H4 (cell line): ENCODE data around the gene SMYD3. TPM values are rescaled to one million over a fixed set of nuclear protein-coding genes. Genes with fewer than 3 reads are reported as not detected.

ENCODE experiments used
- DNase-seq: peaks from one replicate; pipeline ENCODE4 v3.0.0-alpha.2; 2015; ENCODE audit warnings: low spot score
- total RNA-seq: library from RNA; depleted of rRNA; stranded (reverse); fragments of >200 nt; shearing (Covaris generic); gene quantifications from 2 replicates; pipeline ENCODE4 v1.2.3, GENCODE V29; 2014

The SMYD3 gene
- total RNA-seq, 1 experiment from 2014 or later, result 47.4 TPM

- no peak for DNase-seq
These were observed 598.5 kb downstream of the SMYD3 start for GRCh38 chr1:245908543-245908942.

- no peak for DNase-seq
These were observed 600.9 kb downstream of the SMYD3 start for GRCh38 chr1:245906207-245906606.

DNA sequence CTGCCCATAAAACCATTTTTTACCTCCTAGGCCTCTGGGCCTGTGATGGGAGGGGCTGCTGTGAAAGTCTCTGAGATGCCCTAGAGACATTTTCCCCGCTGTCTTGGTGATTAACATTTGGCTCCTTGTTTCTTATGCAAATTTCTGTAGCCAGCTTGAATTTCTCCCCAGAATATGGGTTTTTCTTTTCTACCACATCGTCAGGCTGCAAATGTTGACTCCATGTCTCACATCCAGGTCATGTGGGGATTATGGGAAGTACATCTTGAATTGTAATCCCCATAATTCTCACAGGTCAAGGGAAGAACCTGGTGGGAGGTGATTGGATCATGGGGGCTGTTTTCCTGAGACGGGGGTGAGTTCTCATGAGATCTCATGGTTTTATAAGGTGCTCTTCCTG is 603.2 kb downstream of the SMYD3 start:
- DNase-seq, result no peak

DNA sequence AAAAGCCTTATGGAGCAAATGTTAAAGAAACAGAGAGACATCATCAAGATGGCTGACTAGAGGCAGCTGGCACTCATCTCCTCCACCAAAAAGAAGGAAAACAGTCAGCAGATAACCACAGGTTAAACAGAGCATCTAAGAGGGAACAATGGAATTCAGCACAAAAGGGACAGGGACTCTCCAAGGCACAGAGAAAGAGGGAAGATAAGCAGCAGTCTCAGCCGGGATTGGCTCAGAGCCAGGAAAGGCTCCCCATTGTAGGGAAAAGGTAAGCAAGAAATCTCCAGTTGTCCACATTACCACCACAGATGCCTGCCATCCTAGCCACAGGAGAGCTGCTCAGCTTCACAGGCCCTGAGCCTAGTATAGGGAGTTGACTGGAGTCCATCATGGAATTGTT is 605.5 kb downstream of the SMYD3 start:
- DNase-seq, result no peak

GRCh38 chr1:245901037-245901436 is 606.0 kb downstream of the SMYD3 start:
- DNase-seq, result no peak

- DNase-seq, result no peak
These were observed 608.5 kb downstream of the SMYD3 start for GRCh38 chr1:245898581-245898980.

DNA sequence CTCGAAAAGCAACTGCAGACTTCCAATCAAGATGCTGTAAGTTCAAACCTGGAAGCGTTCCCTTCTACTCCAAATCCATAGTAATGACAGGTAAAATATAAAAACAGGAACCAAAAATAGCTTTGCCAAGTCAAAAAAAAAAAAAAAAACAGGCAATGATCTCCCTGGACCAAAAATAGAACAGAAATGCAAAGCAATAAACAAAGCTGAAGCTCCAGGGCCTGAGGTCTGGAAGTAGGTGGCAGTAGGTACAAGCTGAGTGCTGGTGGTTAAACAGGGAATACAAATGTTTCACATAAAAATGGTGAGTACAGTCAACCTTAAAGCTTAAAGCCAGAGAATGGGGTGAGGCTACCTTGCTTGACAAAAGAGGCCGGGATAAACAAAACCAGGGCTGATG is 610.8 kb downstream of the SMYD3 start:
- peak; percentile 39 for DNase-seq

- DNase-seq, result no peak
These were observed 611.6 kb downstream of the SMYD3 start for GRCh38 chr1:245895455-245895959.

GRCh38 chr1:245894843-245895242 is 612.2 kb downstream of the SMYD3 start:
- peak; percentile 65 for DNase-seq

DNA sequence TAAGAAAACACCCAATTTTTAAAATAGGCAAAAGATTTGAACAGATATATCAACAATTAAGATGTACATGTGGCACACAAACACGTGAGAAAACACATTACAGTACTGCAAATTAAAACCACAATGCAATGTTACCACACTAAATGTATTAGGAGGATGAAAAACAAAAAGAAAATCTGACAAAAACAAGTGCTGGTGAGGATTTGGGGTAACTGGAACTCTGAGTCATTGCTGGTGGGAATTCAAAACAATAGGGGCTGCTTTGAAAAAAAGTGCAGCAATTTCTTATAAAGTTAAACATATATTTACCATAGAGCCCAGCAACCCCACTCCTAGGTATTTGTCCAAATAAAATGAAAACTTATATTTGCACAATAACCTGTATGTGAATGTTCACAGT is 614.1 kb downstream of the SMYD3 start:
- DNase-seq, result no peak

- DNase-seq, result peak; percentile 47
These were observed 618.3 kb downstream of the SMYD3 start for GRCh38 chr1:245888809-245889208.

- DNase-seq, result no peak
These were observed 619.2 kb downstream of the SMYD3 start for GRCh38 chr1:245887829-245888228.

DNA sequence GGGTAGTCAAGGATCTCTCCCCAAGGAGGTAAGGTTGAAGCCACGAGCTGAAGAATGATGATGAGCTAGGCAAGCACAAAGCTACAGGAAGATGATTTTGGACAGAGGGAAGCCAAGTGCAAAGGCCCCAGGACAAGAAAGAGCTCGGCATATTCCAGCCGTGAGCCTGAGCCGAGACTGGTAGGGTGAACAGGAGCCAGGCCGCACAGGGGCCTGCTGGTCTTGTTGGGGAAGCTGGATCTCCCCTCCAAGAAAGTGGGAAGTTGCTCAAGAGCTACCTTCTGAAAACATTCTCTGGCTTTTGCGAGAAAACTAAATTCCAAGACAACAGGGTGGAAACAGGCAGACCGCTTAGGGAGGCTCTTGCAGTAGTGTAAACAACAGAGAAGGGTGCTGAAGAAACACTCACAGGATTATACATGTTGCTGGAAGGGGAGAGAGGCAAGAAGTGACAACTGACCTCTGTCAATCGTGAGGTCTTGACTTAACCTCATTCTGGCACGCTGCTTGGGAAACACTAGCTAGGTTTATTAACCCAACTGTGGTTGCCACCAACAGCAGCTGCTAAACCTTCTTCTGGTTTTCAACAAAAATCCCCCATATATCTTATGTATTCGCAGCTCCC is 625.2 kb downstream of the SMYD3 start:
- no peak for DNase-seq

DNA sequence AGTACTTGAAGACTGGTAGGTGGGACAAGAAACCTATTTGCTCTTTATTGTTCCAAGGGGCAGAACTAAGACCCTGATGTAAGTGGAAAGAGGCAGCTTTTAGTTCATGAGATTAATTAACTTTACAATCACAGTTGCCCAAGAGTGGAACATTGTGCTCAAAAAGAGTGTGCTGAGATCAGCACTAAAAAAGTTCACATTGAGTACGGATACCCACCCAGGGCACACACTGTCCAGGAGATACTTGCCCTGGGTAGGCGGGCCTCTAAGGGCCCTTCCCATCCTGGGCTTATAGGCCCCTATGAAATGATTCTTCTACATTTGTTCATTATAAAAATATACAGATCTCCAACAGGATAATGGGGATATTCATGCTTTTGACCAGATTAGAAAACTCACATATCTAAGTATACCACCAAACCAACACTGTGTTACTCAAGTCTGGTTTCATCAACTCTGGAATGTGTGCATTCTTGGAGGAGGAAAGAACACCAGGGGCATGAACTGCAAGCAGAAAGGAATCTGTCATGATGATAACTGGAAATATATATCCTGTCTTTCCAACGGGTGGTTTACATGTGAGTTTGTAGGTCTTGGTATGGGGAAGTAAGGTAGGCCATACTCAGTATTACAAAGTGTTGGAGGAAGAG is 626.2 kb downstream of the SMYD3 start:
- DNase-seq, result peak; percentile 18

DNA sequence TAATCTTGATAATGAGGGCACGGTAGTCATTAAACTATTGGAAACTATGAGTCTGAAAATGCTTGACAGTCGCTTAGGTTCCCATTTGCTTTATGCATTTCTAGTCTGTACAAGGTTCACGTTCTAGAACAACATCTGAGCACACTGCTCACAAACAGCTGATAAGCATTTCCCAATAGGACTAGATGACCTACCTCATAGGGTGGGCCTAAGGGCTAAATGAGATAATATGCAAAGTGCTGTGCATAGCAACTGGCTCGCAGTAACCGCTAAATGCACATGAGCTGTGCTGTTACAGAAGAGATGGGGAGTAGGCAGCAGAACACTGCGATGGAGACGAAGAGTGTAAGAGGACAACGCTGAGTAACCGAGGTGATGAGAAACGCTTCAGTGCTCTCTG is 628.0 kb downstream of the SMYD3 start:
- DNase-seq, result no peak

DNA sequence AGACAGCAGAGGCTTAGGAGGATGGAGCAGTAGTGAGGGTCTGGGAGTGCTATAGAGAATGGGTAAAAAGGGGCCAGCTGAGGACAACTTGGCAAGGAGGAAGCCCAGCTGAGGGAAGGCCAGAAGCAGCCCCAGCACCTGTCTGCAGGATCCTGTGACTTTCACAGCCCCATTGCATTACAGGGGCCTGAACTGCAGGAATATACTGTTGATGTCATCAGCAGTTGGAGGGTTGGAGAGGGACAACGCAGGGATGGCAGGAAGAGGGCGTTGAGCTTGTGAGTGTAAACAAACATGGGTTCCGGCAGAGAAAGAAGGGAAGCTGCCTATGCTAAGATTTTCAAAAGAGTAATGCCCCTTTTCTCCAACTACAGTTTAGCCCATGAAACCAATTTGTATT is 628.5 kb downstream of the SMYD3 start:
- DNase-seq, result peak; percentile 35

GRCh38 chr1:245877976-245878375 is 629.1 kb downstream of the SMYD3 start:
- DNase-seq, result no peak

DNA sequence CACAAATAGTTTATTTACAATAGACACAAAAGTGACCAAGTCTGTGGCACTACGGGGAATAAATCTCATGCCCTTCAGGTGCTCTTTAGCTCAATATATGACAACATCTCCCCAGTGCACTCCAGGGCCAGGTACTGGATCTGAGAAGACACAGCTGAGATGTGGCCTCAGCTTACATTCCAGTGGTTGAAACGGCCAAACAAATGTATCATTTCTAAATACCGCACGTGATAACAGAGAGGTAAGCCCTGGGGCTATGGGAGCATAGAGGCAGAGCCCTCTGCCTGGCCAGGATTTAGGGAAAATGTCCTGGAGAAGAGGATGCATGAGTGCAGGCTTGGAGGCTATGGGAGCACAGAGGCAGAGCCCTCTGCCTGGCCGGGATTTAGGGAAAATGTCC is 630.5 kb downstream of the SMYD3 start:
- DNase-seq, result peak; percentile 47

- no peak for DNase-seq
These were observed 631.4 kb downstream of the SMYD3 start for GRCh38 chr1:245875581-245876261.

DNA sequence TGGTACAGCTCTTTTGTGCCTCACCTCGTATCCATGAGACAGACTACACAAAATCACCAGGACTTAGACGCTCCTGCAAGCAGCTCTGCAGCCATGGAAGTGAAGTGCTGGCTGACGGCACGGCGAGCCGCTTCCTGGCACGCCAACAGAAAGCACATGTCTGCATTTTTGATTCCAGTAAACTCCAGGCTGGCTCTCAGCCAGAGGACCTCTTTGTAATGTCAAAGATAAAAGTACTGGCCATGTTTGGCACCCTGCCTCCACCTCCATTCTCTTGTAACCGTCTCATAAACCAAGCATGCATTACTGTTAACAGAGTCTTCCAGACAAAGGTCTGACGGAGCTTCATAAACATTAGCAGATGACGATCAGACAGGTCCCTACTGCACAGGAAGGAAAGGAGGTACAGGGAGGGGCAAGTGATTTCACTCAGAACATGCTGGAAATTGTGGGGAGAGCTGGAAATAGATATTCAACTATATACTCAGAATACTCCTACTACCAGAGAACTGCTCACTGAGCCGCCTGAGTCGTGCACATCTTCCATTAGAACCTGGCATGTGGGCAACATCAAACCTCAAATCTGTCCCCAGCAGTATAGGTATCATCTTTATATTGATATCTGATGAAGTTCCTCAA is 632.0 kb downstream of the SMYD3 start:
- DNase-seq, result peak; percentile 91

GRCh38 chr1:245873883-245874671 is 633.0 kb downstream of the SMYD3 start:
- no peak for DNase-seq

DNA sequence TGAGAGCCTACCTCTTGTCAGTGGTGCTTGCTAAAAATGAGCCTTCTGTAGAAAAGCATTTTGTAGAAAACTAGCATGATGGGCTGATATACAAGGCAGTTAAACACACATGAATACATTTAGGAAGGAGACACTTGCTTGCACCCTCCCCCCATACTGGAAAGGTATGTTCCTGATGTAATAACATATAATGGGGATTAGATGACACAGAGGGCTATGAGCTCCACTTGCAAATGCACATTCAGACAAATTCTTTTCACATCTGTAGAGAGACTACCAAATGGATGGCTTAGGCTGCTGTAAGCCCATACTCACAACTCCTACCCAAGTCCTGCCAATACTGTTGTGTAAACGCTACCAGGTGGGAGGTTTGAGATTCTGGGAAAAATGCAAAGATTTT is 634.0 kb downstream of the SMYD3 start:
- no peak for DNase-seq
